ENCODE results near the gene SDC1. TPM values are rescaled to one million over a fixed set of nuclear protein-coding genes. Genes with fewer than 3 reads are reported as not detected.
"Not testable (repeated sequence)": the region's sequence is repeated elsewhere in the genome, so short reads cannot be mapped to it uniquely, and the experiment has no call there.

SDC1 gene
- total RNA-seq, 2 experiments from 2014 or later, result 0.33 TPM; not detected in 1

GRCh38 chr2:20196053-20196656 is 28.8 kb downstream of the SDC1 start:
- POLR2A ChIA-PET, result no interaction called here
- Mint-ChIP-seq H3K27me3 (peaks cover 1% of the 10 kb centered on the region), H3K27ac (no peak overlapping the region), H3K36me3 (ENCODE audit: low read depth) (no peaks in the 10 kb centered on the region), H3K9me3 (no peaks in the 10 kb centered on the region), H3K4me1 (no peaks in the 10 kb centered on the region), H3K4me3 (no peak overlapping the region)
- DNase-seq, result no peak
- CTCF ChIA-PET, result no interaction called here

GRCh38 chr2:20195431-20196033 is 29.4 kb downstream of the SDC1 start:
- ChIA-PET POLR2A (no interaction called here), CTCF (no interaction called here)
- H3K36me3 Mint-ChIP-seq (ENCODE audit: low read depth), result no peaks in the 10 kb centered on the region
- no peaks in the 10 kb centered on the region for H3K4me1 Mint-ChIP-seq
- no peak overlapping the region for H3K4me3 Mint-ChIP-seq
- H3K9me3 Mint-ChIP-seq, result no peaks in the 10 kb centered on the region
- no peak for DNase-seq
- H3K27ac Mint-ChIP-seq, result no peak overlapping the region
- peaks cover 1% of the 10 kb centered on the region for H3K27me3 Mint-ChIP-seq

DNA sequence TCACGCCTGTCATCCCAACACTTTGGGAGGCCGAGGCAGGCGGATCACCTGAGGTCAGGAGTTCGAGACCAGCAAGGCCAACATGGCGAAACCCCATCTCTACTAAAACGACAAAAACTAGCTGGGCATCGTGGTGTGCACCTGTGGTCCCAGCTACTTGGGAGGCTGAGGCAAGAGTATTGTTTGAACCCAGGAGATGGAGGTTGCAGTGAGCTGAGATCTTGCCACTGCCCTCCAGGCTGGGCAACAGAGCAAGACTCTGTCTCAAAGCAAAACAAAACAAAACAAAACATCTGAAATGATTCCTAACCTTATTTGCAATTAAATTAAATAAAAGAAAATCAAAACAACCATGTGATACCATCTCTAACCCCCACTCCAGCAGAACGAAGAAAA is 29.9 kb downstream of the SDC1 start:
- H3K27ac Mint-ChIP-seq; POLR2A ChIA-PET; DNase-seq; CTCF ChIA-PET; H3K27me3 Mint-ChIP-seq; H3K4me1 Mint-ChIP-seq; H3K36me3 Mint-ChIP-seq (ENCODE audit: low read depth); H3K9me3 Mint-ChIP-seq; H3K4me3 Mint-ChIP-seq: not testable (repeated sequence)

GRCh38 chr2:20194097-20195015 is 30.6 kb downstream of the SDC1 start:
- Mint-ChIP-seq H3K27ac (no peak overlapping the region), H3K27me3 (peaks cover 4% of the 10 kb centered on the region), H3K9me3 (no peaks in the 10 kb centered on the region), H3K36me3 (ENCODE audit: low read depth) (no peaks in the 10 kb centered on the region), H3K4me1 (no peaks in the 10 kb centered on the region), H3K4me3 (no peak overlapping the region)
- DNase-seq, result no peak
- POLR2A ChIA-PET, result no interaction called here
- CTCF ChIA-PET, result no interaction called here

- Mint-ChIP-seq H3K4me1 (no peaks in the 10 kb centered on the region), H3K36me3 (ENCODE audit: low read depth) (no peaks in the 10 kb centered on the region), H3K27me3 (peaks cover 2% of the 10 kb centered on the region), H3K9me3 (no peaks in the 10 kb centered on the region), H3K27ac (no peak overlapping the region), H3K4me3 (no peak overlapping the region)
- DNase-seq, result no peak
- CTCF ChIA-PET, result no interaction called here
- POLR2A ChIA-PET, result no interaction called here
Observed at GRCh38 chr2:20193185-20193584, 31.7 kb downstream of the SDC1 start.

DNA sequence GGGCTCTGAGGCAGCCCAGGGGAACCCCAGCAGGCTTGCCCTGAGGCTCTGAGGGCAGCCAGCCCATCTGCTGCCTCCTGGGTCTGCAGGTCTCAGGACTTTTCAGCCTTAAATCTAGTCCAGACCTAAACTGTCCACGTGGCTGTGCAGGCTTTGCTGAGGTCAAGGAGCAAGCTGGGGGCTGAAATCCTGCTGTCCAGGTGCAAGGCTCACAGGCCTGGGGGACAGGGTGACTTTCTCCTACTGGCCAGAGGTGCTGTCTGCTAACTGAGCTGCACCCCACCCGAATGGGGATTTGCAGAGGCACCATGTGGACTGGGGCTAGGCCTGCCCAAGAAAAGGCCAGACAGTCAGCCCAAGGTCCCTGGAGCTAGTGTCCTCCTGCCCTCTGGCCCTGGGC is 32.1 kb downstream of the SDC1 start:
- peaks cover 2% of the 10 kb centered on the region for H3K27me3 Mint-ChIP-seq
- no peaks in the 10 kb centered on the region for H3K9me3 Mint-ChIP-seq
- H3K4me1 Mint-ChIP-seq, result no peaks in the 10 kb centered on the region
- no peak overlapping the region for H3K27ac Mint-ChIP-seq
- no peaks in the 10 kb centered on the region for H3K36me3 Mint-ChIP-seq (ENCODE audit: low read depth)
- POLR2A ChIA-PET, result no interaction called here
- CTCF ChIA-PET, result no interaction called here
- DNase-seq, result no peak
- no peak overlapping the region for H3K4me3 Mint-ChIP-seq

DNA sequence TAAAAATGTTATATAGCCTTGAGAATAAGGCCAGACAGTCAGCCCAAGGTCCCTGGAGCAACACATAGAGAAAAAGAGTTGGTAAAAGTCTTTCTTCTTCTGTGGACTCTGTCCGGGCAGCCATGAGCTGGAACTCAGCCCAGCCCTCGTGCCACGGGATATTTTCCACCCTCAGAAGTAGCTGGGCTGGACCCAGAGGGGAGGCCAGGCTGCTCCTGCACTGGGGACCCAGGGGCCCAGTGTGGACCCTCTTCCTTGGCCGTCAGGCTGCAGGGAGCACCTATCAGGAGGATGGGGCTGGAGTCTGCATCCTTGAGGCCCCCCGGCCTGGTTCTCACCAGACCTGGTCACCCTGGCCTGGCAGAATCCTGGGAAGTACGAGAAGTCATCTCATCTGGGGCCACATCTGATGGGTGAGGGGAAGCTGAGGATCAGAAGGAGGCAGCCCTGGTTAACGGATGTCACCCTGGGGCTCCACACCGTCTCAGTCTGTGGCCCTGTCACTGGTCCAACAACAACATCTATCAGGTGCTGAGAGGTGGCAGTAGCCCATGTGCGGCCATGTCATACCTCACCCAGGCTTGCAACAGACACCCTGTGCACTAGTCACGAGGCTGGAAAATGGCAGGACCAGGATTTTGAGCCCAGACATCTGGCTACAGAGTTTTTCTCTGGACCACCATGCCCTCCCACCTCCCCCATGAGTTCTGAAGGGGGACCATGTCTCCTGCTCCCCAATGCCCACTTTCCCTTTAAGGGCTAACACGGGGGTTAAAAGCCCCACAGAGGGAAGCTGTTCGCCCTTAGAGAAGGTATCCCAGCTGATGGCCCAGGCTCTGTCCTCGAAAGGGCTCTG is 33.0 kb downstream of the SDC1 start:
- no peaks in the 10 kb centered on the region for H3K4me1 Mint-ChIP-seq
- CTCF ChIA-PET, result no interaction called here

DNA sequence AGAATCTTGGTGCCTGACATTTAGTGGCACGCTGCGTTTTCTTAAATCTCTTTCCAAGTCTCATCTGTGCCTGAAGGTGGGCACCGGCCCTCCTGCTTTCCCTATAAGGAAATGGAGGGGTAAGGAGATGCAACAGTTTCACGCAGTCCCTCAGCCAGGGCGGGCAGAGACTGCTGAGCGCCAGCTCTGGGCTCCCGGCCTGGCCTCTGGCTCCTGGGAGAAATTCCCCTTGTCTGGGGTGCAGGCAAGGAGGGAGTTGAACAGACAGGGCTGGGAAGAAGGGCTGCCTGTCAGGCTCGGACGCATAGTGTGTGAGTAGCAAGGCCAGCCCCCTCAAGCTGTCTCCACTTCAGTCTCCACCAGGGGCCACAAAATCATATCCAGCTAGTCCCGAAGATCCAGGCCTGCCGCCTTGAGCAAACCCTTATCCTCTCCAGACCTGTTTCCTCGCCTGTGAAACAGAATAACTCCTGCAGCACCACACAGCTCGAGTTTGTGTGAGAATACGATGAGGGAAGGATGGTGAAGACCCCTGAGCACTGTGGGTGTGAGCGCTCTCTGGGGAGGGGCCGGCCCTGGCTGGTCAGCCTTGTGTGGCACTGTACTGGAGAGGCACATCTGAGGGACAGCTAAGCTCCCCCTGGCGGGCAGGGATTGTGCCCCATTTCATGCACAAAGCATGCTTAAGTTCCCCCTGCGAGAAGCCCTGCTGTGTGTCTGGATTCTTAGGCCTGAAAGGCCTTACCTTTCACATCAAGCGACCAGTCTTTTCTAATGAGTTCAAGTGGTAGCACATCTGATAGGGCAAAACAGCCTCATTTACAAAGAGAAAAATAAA is 33.8 kb downstream of the SDC1 start:
- Mint-ChIP-seq H3K27ac (no peak overlapping the region), H3K4me1 (no peaks in the 10 kb centered on the region), H3K27me3 (peaks cover 4% of the 10 kb centered on the region), H3K9me3 (no peaks in the 10 kb centered on the region), H3K4me3 (no peak overlapping the region), H3K36me3 (ENCODE audit: low read depth) (no peaks in the 10 kb centered on the region)
- CTCF ChIA-PET, result no interaction called here
- no peak for DNase-seq
- POLR2A ChIA-PET, result no interaction called here

More for the DNA sequence above, 33.0 kb downstream of the SDC1 start:
- no peak overlapping the region for H3K4me3 Mint-ChIP-seq
- H3K27me3 Mint-ChIP-seq, result peaks cover 3% of the 10 kb centered on the region
- no peaks in the 10 kb centered on the region for H3K36me3 Mint-ChIP-seq (ENCODE audit: low read depth)
- DNase-seq, result no peak
- no peaks in the 10 kb centered on the region for H3K9me3 Mint-ChIP-seq
- POLR2A ChIA-PET, result no interaction called here
- no peak overlapping the region for H3K27ac Mint-ChIP-seq

DNA sequence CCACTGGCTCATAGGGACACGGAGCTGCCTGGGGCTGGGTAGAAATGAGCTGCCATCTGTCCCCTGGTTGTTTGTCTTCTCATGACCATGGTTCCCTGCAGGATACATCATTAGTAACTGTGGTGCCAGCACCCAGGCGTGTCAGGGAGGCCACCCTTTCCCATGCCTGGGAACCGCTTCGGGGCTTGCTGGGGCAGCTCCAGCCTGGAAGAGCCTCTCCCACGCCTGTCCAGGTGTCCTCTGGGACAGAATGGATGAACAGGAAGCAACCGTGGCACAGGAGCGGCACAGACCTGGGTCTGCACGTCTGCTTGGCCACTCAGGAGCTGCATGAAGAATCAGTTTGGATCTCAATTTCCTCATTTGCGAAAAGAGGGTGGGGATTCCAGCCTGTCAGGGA is 34.8 kb downstream of the SDC1 start:
- CTCF ChIA-PET, result interaction anchor here (1.2 kb wide), 1 partner anchor 221 kb away, joined by 3 read pairs; no protein-coding TSS in a partner anchor

DNA sequence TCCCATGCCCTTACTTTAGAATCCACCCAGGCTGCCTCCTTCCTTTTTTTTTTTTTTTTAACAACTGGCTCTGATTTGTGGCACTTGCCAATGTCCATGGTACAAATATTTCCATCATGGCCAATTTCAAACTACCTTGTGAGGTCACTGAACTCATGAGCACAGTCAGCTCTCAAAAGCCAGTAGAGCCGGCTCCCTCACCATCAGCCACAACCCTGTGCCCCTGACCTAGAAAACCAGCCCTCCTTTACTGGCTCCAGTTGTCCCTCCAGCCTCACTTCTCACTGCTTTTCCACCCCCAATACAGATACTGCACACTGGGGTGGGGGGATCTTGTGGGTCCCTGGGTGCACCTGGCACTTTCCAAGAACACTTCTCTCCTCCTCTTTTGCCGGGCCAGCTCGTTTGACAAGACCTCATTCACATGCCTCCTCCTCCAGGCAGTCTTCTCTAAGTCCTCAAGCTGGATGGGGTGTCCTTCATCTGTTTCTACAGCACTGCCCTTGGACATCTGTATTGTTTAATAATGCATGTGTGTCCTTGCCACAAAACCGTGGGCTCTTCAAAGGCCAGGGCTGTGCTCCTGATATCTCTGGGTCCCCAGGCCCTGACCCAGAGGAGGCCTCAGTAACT is 35.5 kb downstream of the SDC1 start:
- Mint-ChIP-seq H3K27ac (no peak overlapping the region), H3K9me3 (no peaks in the 10 kb centered on the region), H3K36me3 (ENCODE audit: low read depth) (no peaks in the 10 kb centered on the region), H3K4me1 (no peaks in the 10 kb centered on the region), H3K27me3 (peaks cover 4% of the 10 kb centered on the region), H3K4me3 (no peak overlapping the region)
- POLR2A ChIA-PET, result no interaction called here
- DNase-seq, result no peak
- CTCF ChIA-PET, result interaction anchor here (1.2 kb wide), 1 partner anchor 222 kb away, joined by 3 read pairs; no protein-coding TSS in a partner anchor

More for the DNA sequence above, 34.8 kb downstream of the SDC1 start:
- no peak overlapping the region for H3K4me3 Mint-ChIP-seq
- POLR2A ChIA-PET, result no interaction called here
- peaks cover 4% of the 10 kb centered on the region for H3K27me3 Mint-ChIP-seq
- H3K36me3 Mint-ChIP-seq (ENCODE audit: low read depth), result no peaks in the 10 kb centered on the region
- H3K9me3 Mint-ChIP-seq, result no peaks in the 10 kb centered on the region
- no peaks in the 10 kb centered on the region for H3K4me1 Mint-ChIP-seq
- no peak overlapping the region for H3K27ac Mint-ChIP-seq
- DNase-seq, result no peak

- CTCF ChIA-PET, result no interaction called here
- Mint-ChIP-seq H3K4me3 (no peak overlapping the region), H3K9me3 (no peaks in the 10 kb centered on the region)
Observed at GRCh38 chr2:20188851-20189250, 36.1 kb downstream of the SDC1 start.

DNA sequence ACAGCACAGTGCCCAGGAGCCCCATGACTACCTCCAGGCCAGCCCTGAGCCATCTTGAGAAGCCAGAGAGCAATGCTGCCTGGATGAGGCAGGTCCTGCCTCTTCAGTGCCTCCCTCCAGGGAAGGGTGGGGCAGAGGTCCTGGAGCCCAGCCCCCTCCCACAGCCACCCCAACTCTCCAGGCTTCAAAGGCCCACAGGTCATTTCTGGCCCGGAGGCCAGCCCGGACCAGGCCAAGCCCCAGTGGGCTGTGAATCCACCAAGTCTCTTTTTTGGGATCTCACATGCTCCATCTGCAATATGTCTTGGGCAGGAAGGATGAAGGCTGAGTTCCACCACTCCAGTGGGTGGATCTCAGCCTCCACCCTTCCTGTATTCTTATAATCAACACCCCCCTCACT is 36.7 kb downstream of the SDC1 start:
- CTCF ChIA-PET, result no interaction called here
- POLR2A ChIA-PET, result no interaction called here
- H3K4me3 Mint-ChIP-seq, result no peak overlapping the region
- peaks cover 4% of the 10 kb centered on the region for H3K27me3 Mint-ChIP-seq
- DNase-seq, result no peak
- H3K4me1 Mint-ChIP-seq, result no peaks in the 10 kb centered on the region
- no peaks in the 10 kb centered on the region for H3K9me3 Mint-ChIP-seq
- H3K27ac Mint-ChIP-seq, result no peak overlapping the region
- H3K36me3 Mint-ChIP-seq (ENCODE audit: low read depth), result no peaks in the 10 kb centered on the region

More at GRCh38 chr2:20188851-20189250, 36.1 kb downstream of the SDC1 start:
- POLR2A ChIA-PET, result no interaction called here
- no peaks in the 10 kb centered on the region for H3K4me1 Mint-ChIP-seq
- H3K36me3 Mint-ChIP-seq (ENCODE audit: low read depth), result no peaks in the 10 kb centered on the region
- H3K27ac Mint-ChIP-seq, result no peak overlapping the region
- H3K27me3 Mint-ChIP-seq, result peaks cover 4% of the 10 kb centered on the region
- no peak for DNase-seq

All from activated CD4-positive, alpha-beta memory T cell treated with anti-CD3 and anti-CD28 coated beads, Interleukin-2, amount 10 ng/mL, durations not matched to agents 7 days and 5 days (primary cell).